H9 (cell line): Measurements from ENCODE around the gene SERPINB11. TPM values are rescaled to one million over a fixed set of nuclear protein-coding genes. Genes with fewer than 3 reads are reported as not detected.

Source experiments
- DNase-seq: peaks from one replicate; pipeline ENCODE4 v3.0.0-alpha.2; 2017
- H2AFZ ChIP-seq: one replicate; pipeline ENCODE4 v1.6.1; 2013; ENCODE audit warnings: mild to moderate bottlenecking, low read length, control low read depth, moderate library complexity
- H2AK5ac ChIP-seq: 2 replicates; pipeline ENCODE4 v1.6.1; 2013; ENCODE audit warnings: low read length, control low read depth, mixed read lengths; ENCODE audit not compliant: insufficient read length
- H2BK120ac ChIP-seq: one replicate; pipeline ENCODE4 v1.6.1; 2013; ENCODE audit warnings: low read depth, mild to moderate bottlenecking, low read length, control low read depth, inconsistent platforms; ENCODE audit not compliant: poor library complexity, severe bottlenecking
- H2BK12ac ChIP-seq: 2 replicates; pipeline ENCODE4 v1.6.1; 2013; ENCODE audit warnings: low read length, control low read depth, mixed read lengths, low read depth; ENCODE audit not compliant: insufficient read length
- H2BK15ac ChIP-seq: 2 replicates; pipeline ENCODE4 v1.6.1; 2013; ENCODE audit warnings: low read depth, low read length, control low read depth
- H2BK20ac ChIP-seq: one replicate; pipeline ENCODE4 v1.6.1; 2013; ENCODE audit warnings: low read depth, mild to moderate bottlenecking, low read length, control low read depth, inconsistent platforms; ENCODE audit not compliant: poor library complexity, severe bottlenecking
- H2BK5ac ChIP-seq: 2 replicates; pipeline ENCODE4 v1.6.1; 2013; ENCODE audit warnings: low read length, control low read depth, mixed read lengths; ENCODE audit not compliant: insufficient read length
- H3K14ac ChIP-seq: 2 replicates; pipeline ENCODE4 v1.6.1; 2013; ENCODE audit warnings: low read length, control low read depth; ENCODE audit not compliant: insufficient read depth
- H3K18ac ChIP-seq: 2 replicates; pipeline ENCODE4 v1.6.1; 2013; ENCODE audit warnings: low read depth, mild to moderate bottlenecking, mixed read lengths, low read length, control low read depth; ENCODE audit not compliant: insufficient read length
- H3K23ac ChIP-seq: 2 replicates; pipeline ENCODE4 v1.6.1; 2013; ENCODE audit warnings: low read length, control low read depth, mixed read lengths, low read depth; ENCODE audit not compliant: insufficient read length
- H3K23me2 ChIP-seq: 2 replicates; pipeline ENCODE4 v1.6.1; 2013; ENCODE audit warnings: low read depth, mild to moderate bottlenecking, mixed read lengths, low read length, control low read depth; ENCODE audit not compliant: insufficient read length, poor library complexity, severe bottlenecking
- H3K27ac ChIP-seq: 2 replicates; pipeline ENCODE4 v1.5.1; 2013; ENCODE audit warnings: low read length, control low read depth, mixed read lengths, low read depth; ENCODE audit not compliant: insufficient read length
- H3K27me3 ChIP-seq: 2 replicates; pipeline ENCODE4 v1.6.1; 2013; ENCODE audit warnings: low read length, control low read depth, inconsistent platforms; ENCODE audit not compliant: insufficient read depth
- H3K4ac ChIP-seq: 2 replicates; pipeline ENCODE4 v1.6.1; 2013; ENCODE audit warnings: low read depth, mild to moderate bottlenecking, control low read depth, inconsistent platforms, low read length, moderate library complexity
- H3K4me1 ChIP-seq: 2 replicates; pipeline ENCODE4 v1.6.1; 2013; ENCODE audit warnings: low read length, control low read depth, inconsistent platforms; ENCODE audit not compliant: insufficient read depth
- H3K4me2 ChIP-seq: 2 replicates; pipeline ENCODE4 v1.6.1; 2013; ENCODE audit warnings: low read length, control low read depth, mixed read lengths; ENCODE audit not compliant: insufficient read length, insufficient read depth
- H3K56ac ChIP-seq: 2 replicates; pipeline ENCODE4 v1.6.1; 2013; ENCODE audit warnings: low read depth, mild to moderate bottlenecking, mixed read lengths, low read length, control low read depth; ENCODE audit not compliant: insufficient read length
- H3K79me1 ChIP-seq: 2 replicates; pipeline ENCODE4 v1.6.1; 2013; ENCODE audit warnings: low read depth, mild to moderate bottlenecking, moderate library complexity, low read length, control low read depth, inconsistent platforms; ENCODE audit not compliant: insufficient read depth, poor library complexity, severe bottlenecking
- H3K79me2 ChIP-seq: 2 replicates; pipeline ENCODE4 v1.6.1; 2013; ENCODE audit warnings: low read length, control low read depth, inconsistent platforms; ENCODE audit not compliant: insufficient read depth
- H3K9ac ChIP-seq: 2 replicates; pipeline ENCODE4 v1.6.1; 2013; ENCODE audit warnings: low read length, control low read depth, mixed read lengths; ENCODE audit not compliant: insufficient read length; ENCODE audit errors: extremely low read depth
- H3K9me3 ChIP-seq: one replicate; pipeline ENCODE4 v1.6.1; 2013; ENCODE audit warnings: low read depth, low read length, inconsistent platforms; ENCODE audit not compliant: control insufficient read depth
- H3T11ph ChIP-seq: one replicate; pipeline ENCODE4 v1.6.1; 2013; ENCODE audit warnings: mild to moderate bottlenecking, low read length, control low read depth, inconsistent platforms
- H4K20me1 ChIP-seq: one replicate; pipeline ENCODE4 v1.6.1; 2013; ENCODE audit not compliant: control insufficient read depth, insufficient read length, insufficient read depth
- H4K5ac ChIP-seq: 2 replicates; pipeline ENCODE4 v1.6.1; 2013; ENCODE audit warnings: low read depth, mild to moderate bottlenecking, mixed read lengths, low read length, control low read depth; ENCODE audit not compliant: insufficient read length
- H4K8ac ChIP-seq: replicated peaks from 2 replicates; pipeline ENCODE4 v1.6.1; 2013; ENCODE audit warnings: low read length, control low read depth, mixed read lengths, low read depth; ENCODE audit not compliant: insufficient read length
- H4K91ac ChIP-seq: 2 replicates; pipeline ENCODE4 v1.6.1; 2013; ENCODE audit warnings: low read depth, mild to moderate bottlenecking, moderate library complexity, mixed read lengths, low read length, control low read depth; ENCODE audit not compliant: insufficient read length
- H3K27ac Mint-ChIP-seq, 3 experiments: 2 replicates in 2 of 3; 3 replicates in 1 of 3; pipeline ENCODE4 v1.8.0; 2020 to 2021; ENCODE audit warnings: mixed read lengths in 3 of 3, mild to moderate bottlenecking in 1 of 3, moderate library complexity in 1 of 3
- H3K27me3 Mint-ChIP-seq: 2 replicates; pipeline ENCODE4 v1.8.0; 2021; ENCODE audit warnings: low read depth, mild to moderate bottlenecking, moderate library complexity, mixed read lengths
- H3K36me3 Mint-ChIP-seq, 3 experiments: 2 replicates in 2 of 3; 3 replicates in 1 of 3; pipeline ENCODE4 v1.8.0; 2020 to 2021; ENCODE audit warnings: low read depth in 3 of 3, mixed read lengths in 3 of 3; ENCODE audit not compliant: insufficient read depth in 1 of 3
- H3K4me1 Mint-ChIP-seq, 2 experiments: 2 replicates each; pipeline ENCODE4 v1.8.0; 2020; ENCODE audit warnings: mixed read lengths in 2 of 2
- H3K4me3 Mint-ChIP-seq, 2 experiments: 2 replicates in 1 of 2; 3 replicates in 1 of 2; pipeline ENCODE4 v1.8.0; 2020 to 2021; ENCODE audit warnings: mild to moderate bottlenecking in 2 of 2, mixed read lengths in 2 of 2, moderate library complexity in 1 of 2
- H3K9me3 Mint-ChIP-seq, 2 experiments: 2 replicates in 1 of 2; 3 replicates in 1 of 2; pipeline ENCODE4 v1.8.0; 2020; ENCODE audit warnings: mild to moderate bottlenecking in 2 of 2, mixed read lengths in 2 of 2, moderate library complexity in 1 of 2
- CTCF ChIP-seq: fragments of 200-600 bp; sonication (generic); conservative IDR thresholded peaks from 3 replicates; pipeline ENCODE4 v1.8.0; 2021; ENCODE audit warnings: antibody characterized with exemption, mild to moderate bottlenecking
- WGBS: extraction: QIAGEN DNeasy Blood & Tissue Kit; methylation state at CpG from one replicate; pipeline ENCODE4 v1.1.7; 2013; ENCODE audit warnings: missing lambda C conversion rate, low lambda C conversion rate, mixed read lengths; ENCODE audit not compliant: insufficient read length; ENCODE audit errors: extremely low coverage; 5-methylcytosine and 5-hydroxymethylcytosine counted together
- total RNA-seq: library from RNA; stranded (reverse); gene quantifications from 2 replicates; pipeline ENCODE4 v1.2.1, GENCODE V29; 2021

The SERPINB11 gene
- total RNA-seq, 1 experiment from 2014 or later, result not detected

GRCh38 chr18:63725682-63726480 lies 23.1 kb downstream of the SERPINB11 start:
- Mint-ChIP-seq H3K36me3 (no peaks in the 10 kb centered on the region), H3K9me3 (no peaks in the 10 kb centered on the region; a peak in 2 of 5 replicates), H3K4me1 (peaks cover 9 to 14% of the 10 kb centered on the region in 2 experiments), H3K27me3 (peaks cover 1% of the 10 kb centered on the region), H3K4me3 (no peak overlapping the region), H3K27ac (no peak overlapping the region)
- Histone ChIP-seq H3K56ac (no peak overlapping the region), H4K8ac (no peak overlapping the region), H2BK5ac (no peak overlapping the region), H2AK5ac (no peak overlapping the region), H3K23me2 (no peaks in the 10 kb centered on the region), H2AFZ (no peak overlapping the region), H3K18ac (no peak overlapping the region), H3K79me1 (no peaks in the 10 kb centered on the region), H3K79me2 (no peaks in the 10 kb centered on the region), H4K91ac (no peak overlapping the region), H3K4me2 (no peak overlapping the region), H3K9ac (no peak overlapping the region), H2BK120ac (no peak overlapping the region), H4K20me1 (no peaks in the 10 kb centered on the region), H3K9me3 (no peaks in the 10 kb centered on the region), H3T11ph (no peak overlapping the region), H3K4ac (no peak overlapping the region), H2BK20ac (no peak overlapping the region), H3K4me1 (no peaks in the 10 kb centered on the region), H4K5ac (no peak overlapping the region), H3K23ac (no peak overlapping the region), H3K14ac (no peak overlapping the region), H3K27me3 (no peaks in the 10 kb centered on the region), H2BK15ac (no peak overlapping the region), H2BK12ac (no peak overlapping the region), H3K27ac (no peak overlapping the region)
- no peak for TF ChIP-seq CTCF
- no peak for DNase-seq
- WGBS, result no CpG with 5 or more reads among the region's 3 CpGs
